GDM1 (cell line): Measurements from ENCODE around the gene NPIPB8.
"Not testable (repeated sequence)": the region's sequence is repeated elsewhere in the genome, so short reads cannot be mapped to it uniquely, and the experiment has no call there.

Experiments used
- DNase-seq: peaks from one replicate; lab custom pipeline; 2025; lab: John Stamatoyannopoulos, UW

The NPIPB8 gene

GRCh38 chr16:28637765-28638164, at the start of gene NPIPB8:
Gene NPIPB8 (plus strand): TSS chr16:28638065. CDS start chr16:28638361, 296 bp downstream.
- DNase-seq = not testable (repeated sequence)

GRCh38 chr16:28589069-28589468, 48.8 kb upstream of the NPIPB8 start:
- no peak for DNase-seq

GRCh38 chr16:28589930-28590329, 47.9 kb upstream of the NPIPB8 start:
- no peak for DNase-seq

GRCh38 chr16:28590384-28591340, 47.2 kb upstream of the NPIPB8 start:
- DNase-seq = no peak

GRCh38 chr16:28591355-28591754, 46.5 kb upstream of the NPIPB8 start:
- DNase-seq = no peak

GRCh38 chr16:28592511-28592910, 45.4 kb upstream of the NPIPB8 start:
- no peak for DNase-seq

GRCh38 chr16:28592979-28593553, 44.8 kb upstream of the NPIPB8 start:
- no peak for DNase-seq

- DNase-seq = not testable (repeated sequence)
Measured at GRCh38 chr16:28595451-28595850, 42.4 kb upstream of the NPIPB8 start.

GRCh38 chr16:28596115-28596630, 41.7 kb upstream of the NPIPB8 start:
- DNase-seq = no peak

- DNase-seq = no peak
Measured at GRCh38 chr16:28596840-28597691, 40.8 kb upstream of the NPIPB8 start, which contains the start of gene SULT1A2. Gene SULT1A2 (minus strand): TSS chr16:28597050. CDS start chr16:28595930, 1,120 bp downstream.

- no peak for DNase-seq
Measured at GRCh38 chr16:28597692-28598261, 40.1 kb upstream of the NPIPB8 start.

GRCh38 chr16:28599377-28600285, 38.2 kb upstream of the NPIPB8 start:
- DNase-seq = not testable (repeated sequence)

GRCh38 chr16:28600965-28601364, 36.9 kb upstream of the NPIPB8 start:
- not testable (repeated sequence) for DNase-seq

- not testable (repeated sequence) for DNase-seq
Measured at GRCh38 chr16:28601589-28601988, 36.3 kb upstream of the NPIPB8 start.

- not testable (repeated sequence) for DNase-seq
Measured at GRCh38 chr16:28602062-28602461, 35.8 kb upstream of the NPIPB8 start.

- no peak for DNase-seq
Measured at GRCh38 chr16:28602529-28602928, 35.3 kb upstream of the NPIPB8 start.

- no peak for DNase-seq
Measured at GRCh38 chr16:28603381-28604185, 34.3 kb upstream of the NPIPB8 start.

- DNase-seq = no peak
Measured at GRCh38 chr16:28604186-28604565, 33.7 kb upstream of the NPIPB8 start.

- no peak for DNase-seq
Measured at GRCh38 chr16:28606291-28607115, 31.4 kb upstream of the NPIPB8 start.
